ENCODE results near the gene SERPINE2.
A peak's percentile ranks its signal among the peaks of the same experiment; 100 is the strongest.
"Not testable (repeated sequence)": the region's sequence is repeated elsewhere in the genome, so short reads cannot be mapped to it uniquely, and the experiment has no call there.

SERPINE2 gene

GRCh38 chr2:223949241-223949840, 89.7 kb downstream of the SERPINE2 start:
- Histone ChIP-seq H3K4me1 (ENCODE audit: control insufficient read depth, insufficient read depth, low read length) (peaks cover 5% of the 10 kb centered on the region), H3K4me2 (ENCODE audit: low read length) (no peak overlapping the region), H3K27me3 (ENCODE audit: control insufficient read depth, insufficient read depth, low read length) (no peaks in the 10 kb centered on the region), H3K36me3 (ENCODE audit: insufficient read depth, low read length) (no peaks in the 10 kb centered on the region), H3K9me3 (replicated peaks; ENCODE audit: low read length) (no peaks in the 10 kb centered on the region), H3K9ac (ENCODE audit: low read depth, low read length) (no peak overlapping the region), H3K4me3 (ENCODE audit: low read length) (no peak overlapping the region)

DNA sequence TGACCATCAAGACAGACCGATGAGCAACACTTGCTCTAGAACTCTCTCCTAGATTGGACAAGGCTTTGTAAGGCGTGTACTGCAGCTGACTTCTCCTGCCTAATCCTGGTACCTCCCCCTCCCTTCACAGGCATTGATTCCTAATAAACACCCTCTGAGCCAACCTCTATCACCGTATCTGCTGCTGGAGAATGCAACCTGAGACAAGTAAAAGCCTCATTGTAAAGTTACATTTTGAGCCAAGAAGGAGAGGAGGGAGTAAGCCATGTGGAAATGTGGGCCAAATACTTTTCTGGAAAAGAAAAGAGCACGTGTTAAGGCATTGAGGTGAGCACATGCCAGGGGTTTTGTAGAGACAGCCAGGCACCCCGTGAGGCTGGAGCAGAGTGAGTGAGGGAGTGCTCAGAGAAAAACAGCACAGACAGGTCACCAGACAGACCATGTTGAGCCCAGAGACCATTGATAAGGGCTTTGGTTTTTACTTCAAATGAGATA, 91.3 kb downstream of the SERPINE2 start:
- H3K4me3 ChIP-seq (ENCODE audit: low read length): no peak overlapping the region
- H3K4me2 ChIP-seq (ENCODE audit: low read length): no peak overlapping the region
- no peaks in the 10 kb centered on the region for H3K27me3 ChIP-seq (ENCODE audit: control insufficient read depth, insufficient read depth, low read length)
- no peaks in the 10 kb centered on the region for H3K36me3 ChIP-seq (ENCODE audit: insufficient read depth, low read length)
- H3K9me3 ChIP-seq (replicated peaks; ENCODE audit: low read length): no peaks in the 10 kb centered on the region
- no peak overlapping the region for H3K9ac ChIP-seq (ENCODE audit: low read depth, low read length)
- H3K4me1 ChIP-seq (ENCODE audit: control insufficient read depth, insufficient read depth, low read length): peaks cover 6% of the 10 kb centered on the region

- Histone ChIP-seq H3K36me3 (ENCODE audit: insufficient read depth, low read length) (no peaks in the 10 kb centered on the region), H3K4me2 (ENCODE audit: low read length) (peak overlapping the region; percentile 76), H3K27me3 (ENCODE audit: control insufficient read depth, insufficient read depth, low read length) (no peaks in the 10 kb centered on the region), H3K9ac (ENCODE audit: low read depth, low read length) (no peak overlapping the region), H3K4me1 (ENCODE audit: control insufficient read depth, insufficient read depth, low read length) (peaks cover 15% of the 10 kb centered on the region), H3K9me3 (replicated peaks; ENCODE audit: low read length) (no peaks in the 10 kb centered on the region), H3K4me3 (ENCODE audit: low read length) (no peak overlapping the region)
These were observed 93.3 kb downstream of the SERPINE2 start for GRCh38 chr2:223945755-223946154.

GRCh38 chr2:223944703-223945531, 94.2 kb downstream of the SERPINE2 start, which contains the start of gene WDFY1:
Gene WDFY1, minus strand, starts transcription at chr2:223945335. Its CDS starts 51 bp downstream, at chr2:223945284.
- Histone ChIP-seq H3K9ac (ENCODE audit: low read depth, low read length) (peak within 1 kb of the TSS; percentile 94), H3K36me3 (ENCODE audit: insufficient read depth, low read length) (no peaks in the 10 kb centered on the region), H3K27me3 (ENCODE audit: control insufficient read depth, insufficient read depth, low read length) (no peaks in the 10 kb centered on the region), H3K4me3 (ENCODE audit: low read length) (peak within 1 kb of the TSS; percentile 100), H3K4me2 (ENCODE audit: low read length) (peak within 1 kb of the TSS; percentile 89), H3K9me3 (replicated peaks; ENCODE audit: low read length) (no peaks in the 10 kb centered on the region), H3K4me1 (ENCODE audit: control insufficient read depth, insufficient read depth, low read length) (peaks cover 15% of the 10 kb centered on the region)

DNA sequence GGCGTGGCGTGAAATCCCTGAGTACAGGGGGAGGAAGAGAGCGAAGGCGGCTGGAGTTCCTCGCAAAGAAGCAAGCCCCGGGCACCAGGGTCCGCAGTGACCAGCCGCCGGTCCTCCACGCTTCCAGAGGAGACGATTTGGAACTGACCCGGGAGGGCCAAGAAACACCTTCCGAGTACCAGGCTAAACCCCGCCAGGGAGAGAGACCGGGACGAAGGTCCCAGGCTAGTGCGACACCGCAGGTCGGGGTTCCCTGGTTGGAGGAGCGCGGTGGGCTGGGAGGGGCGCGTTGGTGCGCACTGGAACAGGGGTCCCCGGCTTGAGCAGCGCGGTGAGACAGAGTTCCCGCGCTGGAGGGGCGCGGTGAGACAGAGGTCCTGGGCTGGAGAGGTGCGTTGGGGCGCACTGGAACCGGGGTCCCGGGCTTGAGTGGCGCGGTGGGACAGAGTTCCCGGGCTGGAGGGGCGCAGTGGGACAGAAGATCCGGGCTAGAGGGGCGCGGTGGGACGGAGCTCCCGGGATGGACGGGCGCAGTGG, 94.9 kb downstream of the SERPINE2 start:
- Histone ChIP-seq H3K36me3 (ENCODE audit: insufficient read depth, low read length) (no peaks in the 10 kb centered on the region), H3K4me1 (ENCODE audit: control insufficient read depth, insufficient read depth, low read length) (peaks cover 15% of the 10 kb centered on the region), H3K4me2 (ENCODE audit: low read length) (peak overlapping the region; percentile 89), H3K9me3 (replicated peaks; ENCODE audit: low read length) (no peaks in the 10 kb centered on the region), H3K9ac (ENCODE audit: low read depth, low read length) (peak overlapping the region; percentile 94), H3K27me3 (ENCODE audit: control insufficient read depth, insufficient read depth, low read length) (no peaks in the 10 kb centered on the region), H3K4me3 (ENCODE audit: low read length) (peak overlapping the region; percentile 100)

DNA sequence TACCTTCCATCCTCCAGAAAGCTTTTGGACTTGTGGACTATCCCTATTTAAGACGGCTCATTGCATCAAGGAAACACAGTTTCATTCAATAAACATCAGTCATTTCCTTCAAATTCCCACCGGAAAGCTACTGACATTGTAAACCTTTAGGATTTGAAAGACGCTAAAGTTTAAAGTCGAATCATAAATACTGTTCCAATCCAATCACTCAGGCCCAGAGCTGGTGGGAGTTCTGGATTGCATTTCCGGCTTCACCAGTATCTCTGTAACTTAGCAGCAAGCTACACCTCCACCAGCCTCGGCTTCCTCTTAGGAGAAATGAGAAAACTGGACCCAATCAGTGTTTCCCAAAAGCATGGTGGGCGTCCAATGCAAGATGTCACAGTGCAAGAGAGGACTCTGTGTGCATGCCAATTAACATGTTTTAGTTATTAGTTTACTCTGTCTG, 95.5 kb downstream of the SERPINE2 start:
- peak overlapping the region; percentile 89 for H3K4me2 ChIP-seq (ENCODE audit: low read length)
- peak overlapping the region; percentile 100 for H3K4me3 ChIP-seq (ENCODE audit: low read length)
- H3K9me3 ChIP-seq (replicated peaks; ENCODE audit: low read length): no peaks in the 10 kb centered on the region
- peaks cover 15% of the 10 kb centered on the region for H3K4me1 ChIP-seq (ENCODE audit: control insufficient read depth, insufficient read depth, low read length)
- H3K27me3 ChIP-seq (ENCODE audit: control insufficient read depth, insufficient read depth, low read length): no peaks in the 10 kb centered on the region
- no peaks in the 10 kb centered on the region for H3K36me3 ChIP-seq (ENCODE audit: insufficient read depth, low read length)
- H3K9ac ChIP-seq (ENCODE audit: low read depth, low read length): peak overlapping the region; percentile 94

DNA sequence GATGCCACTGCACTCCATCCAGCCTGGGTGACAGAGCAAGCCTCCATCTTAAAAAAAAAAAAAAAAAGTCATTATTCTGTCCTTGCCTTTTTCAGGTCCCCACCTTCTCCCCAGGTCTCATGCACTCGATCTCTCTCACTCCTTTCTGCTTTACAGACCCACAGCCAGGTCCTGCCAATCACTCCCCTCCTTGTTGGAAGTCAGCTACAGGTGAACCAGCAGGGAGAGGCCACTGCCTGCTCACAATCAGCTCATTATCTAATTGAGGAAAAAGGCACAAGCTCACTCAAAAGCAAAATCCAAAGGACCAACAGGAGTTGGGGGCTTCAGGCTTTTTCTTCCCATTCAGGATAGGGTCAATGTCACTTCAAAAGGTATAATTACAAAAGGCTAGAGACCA, 96.0 kb downstream of the SERPINE2 start:
- no peaks in the 10 kb centered on the region for H3K36me3 ChIP-seq (ENCODE audit: insufficient read depth, low read length)
- H3K9me3 ChIP-seq (replicated peaks; ENCODE audit: low read length): no peaks in the 10 kb centered on the region
- H3K4me1 ChIP-seq (ENCODE audit: control insufficient read depth, insufficient read depth, low read length): peaks cover 15% of the 10 kb centered on the region
- peak overlapping the region; percentile 100 for H3K4me3 ChIP-seq (ENCODE audit: low read length)
- H3K4me2 ChIP-seq (ENCODE audit: low read length): peak overlapping the region; percentile 89
- H3K9ac ChIP-seq (ENCODE audit: low read depth, low read length): peak overlapping the region; percentile 94
- H3K27me3 ChIP-seq (ENCODE audit: control insufficient read depth, insufficient read depth, low read length): no peaks in the 10 kb centered on the region

- no peak overlapping the region for H3K9ac ChIP-seq (ENCODE audit: low read depth, low read length)
- peak overlapping the region; percentile 37 for H3K4me3 ChIP-seq (ENCODE audit: low read length)
- peak overlapping the region; percentile 73 for H3K4me2 ChIP-seq (ENCODE audit: low read length)
- peaks cover 25% of the 10 kb centered on the region for H3K4me1 ChIP-seq (ENCODE audit: control insufficient read depth, insufficient read depth, low read length)
- H3K36me3 ChIP-seq (ENCODE audit: insufficient read depth, low read length): no peaks in the 10 kb centered on the region
- no peaks in the 10 kb centered on the region for H3K9me3 ChIP-seq (replicated peaks; ENCODE audit: low read length)
- H3K27me3 ChIP-seq (ENCODE audit: control insufficient read depth, insufficient read depth, low read length): no peaks in the 10 kb centered on the region
These were observed 97.4 kb downstream of the SERPINE2 start for GRCh38 chr2:223941579-223942277.

DNA sequence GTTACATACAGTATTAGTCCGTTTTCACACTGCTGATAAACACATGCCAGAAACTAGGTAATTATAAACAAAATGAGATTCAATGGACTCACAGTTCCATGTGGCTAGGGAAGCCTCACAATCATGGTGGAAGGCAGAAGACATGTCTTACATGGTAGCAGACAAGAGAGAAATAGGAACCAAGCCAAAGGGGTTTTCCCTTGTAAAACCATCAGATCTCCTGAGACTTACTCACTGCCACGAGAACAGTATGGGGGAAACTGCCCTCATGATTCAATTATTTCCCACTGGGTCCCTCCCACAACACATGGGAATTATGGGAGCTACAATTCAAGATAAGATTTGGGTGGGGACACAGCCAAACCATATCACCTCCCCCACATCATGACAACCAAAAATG, 99.6 kb downstream of the SERPINE2 start:
- peaks cover 32% of the 10 kb centered on the region for H3K4me1 ChIP-seq (ENCODE audit: control insufficient read depth, insufficient read depth, low read length)
- H3K36me3 ChIP-seq (ENCODE audit: insufficient read depth, low read length); H3K9ac ChIP-seq (ENCODE audit: low read depth, low read length); H3K27me3 ChIP-seq (ENCODE audit: control insufficient read depth, insufficient read depth, low read length); H3K9me3 ChIP-seq (replicated peaks; ENCODE audit: low read length); H3K4me3 ChIP-seq (ENCODE audit: low read length); H3K4me2 ChIP-seq (ENCODE audit: low read length): not testable (repeated sequence)

DNA sequence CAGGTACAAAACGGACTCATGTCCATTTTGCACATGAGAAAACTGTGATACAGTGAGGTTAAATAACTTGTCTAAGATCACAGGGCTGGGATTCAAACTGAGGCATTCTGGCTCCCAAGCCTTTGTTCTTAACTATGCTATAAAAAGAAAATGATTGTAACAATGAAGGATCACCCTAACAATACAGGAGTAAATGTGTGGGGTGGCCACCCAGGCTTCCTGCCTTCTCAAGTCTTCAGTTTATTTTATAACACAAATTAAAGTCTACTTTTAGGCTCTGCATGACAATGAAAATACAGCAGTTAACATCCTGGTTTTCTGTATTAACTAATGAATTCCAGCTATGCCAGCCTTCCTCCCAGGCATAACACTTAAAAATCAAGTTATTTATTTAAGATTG, 101.6 kb downstream of the SERPINE2 start:
- Histone ChIP-seq H3K4me3 (ENCODE audit: low read length) (no peak overlapping the region), H3K4me2 (ENCODE audit: low read length) (no peak overlapping the region), H3K4me1 (ENCODE audit: control insufficient read depth, insufficient read depth, low read length) (peaks cover 32% of the 10 kb centered on the region), H3K9me3 (replicated peaks; ENCODE audit: low read length) (no peaks in the 10 kb centered on the region), H3K36me3 (ENCODE audit: insufficient read depth, low read length) (no peaks in the 10 kb centered on the region), H3K27me3 (ENCODE audit: control insufficient read depth, insufficient read depth, low read length) (no peaks in the 10 kb centered on the region), H3K9ac (ENCODE audit: low read depth, low read length) (no peak overlapping the region)

DNA sequence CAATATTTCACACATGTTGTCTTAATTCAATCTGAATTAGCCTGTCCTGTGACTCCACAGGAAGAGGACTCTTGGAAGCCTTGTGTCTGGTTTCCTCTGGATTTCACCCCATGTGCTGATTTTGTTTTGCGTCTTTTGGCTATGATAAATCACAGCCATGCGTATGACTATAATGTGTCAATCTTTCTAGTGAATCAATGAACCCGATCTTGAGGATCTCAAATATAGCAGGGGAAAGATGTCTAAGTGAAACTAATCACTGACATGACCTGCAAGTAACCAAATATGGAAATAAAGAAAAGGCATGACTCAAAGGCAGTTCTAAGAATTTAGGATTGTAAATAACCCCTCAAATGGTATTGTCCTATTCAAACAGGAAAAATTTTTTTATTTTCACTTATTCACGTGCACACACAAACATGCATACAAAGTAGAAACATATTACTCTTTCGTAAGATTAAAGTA, 102.2 kb downstream of the SERPINE2 start:
- Histone ChIP-seq H3K4me2 (ENCODE audit: low read length) (no peak overlapping the region), H3K27me3 (ENCODE audit: control insufficient read depth, insufficient read depth, low read length) (no peaks in the 10 kb centered on the region), H3K4me1 (ENCODE audit: control insufficient read depth, insufficient read depth, low read length) (peaks cover 32% of the 10 kb centered on the region), H3K9ac (ENCODE audit: low read depth, low read length) (no peak overlapping the region), H3K4me3 (ENCODE audit: low read length) (no peak overlapping the region), H3K36me3 (ENCODE audit: insufficient read depth, low read length) (no peaks in the 10 kb centered on the region), H3K9me3 (replicated peaks; ENCODE audit: low read length) (no peaks in the 10 kb centered on the region)

All from skeletal muscle satellite cell (primary cell).